H9 (cell line): ENCODE measurements around the gene SGSM2. TPM values are rescaled to one million over a fixed set of nuclear protein-coding genes. Genes with fewer than 3 reads are reported as not detected.

ENCODE experiments used
- DNase-seq: peaks from one replicate; pipeline ENCODE4 v3.0.0-alpha.2; 2017
- H2AFZ ChIP-seq: one replicate; pipeline ENCODE4 v1.6.1; 2013; ENCODE audit warnings: mild to moderate bottlenecking, low read length, control low read depth, moderate library complexity
- H2AK5ac ChIP-seq: 2 replicates; pipeline ENCODE4 v1.6.1; 2013; ENCODE audit warnings: low read length, control low read depth, mixed read lengths; ENCODE audit not compliant: insufficient read length
- H2BK120ac ChIP-seq: one replicate; pipeline ENCODE4 v1.6.1; 2013; ENCODE audit warnings: low read depth, mild to moderate bottlenecking, low read length, control low read depth, inconsistent platforms; ENCODE audit not compliant: poor library complexity, severe bottlenecking
- H2BK12ac ChIP-seq: 2 replicates; pipeline ENCODE4 v1.6.1; 2013; ENCODE audit warnings: low read length, control low read depth, mixed read lengths, low read depth; ENCODE audit not compliant: insufficient read length
- H2BK15ac ChIP-seq: 2 replicates; pipeline ENCODE4 v1.6.1; 2013; ENCODE audit warnings: low read depth, low read length, control low read depth
- H2BK20ac ChIP-seq: one replicate; pipeline ENCODE4 v1.6.1; 2013; ENCODE audit warnings: low read depth, mild to moderate bottlenecking, low read length, control low read depth, inconsistent platforms; ENCODE audit not compliant: poor library complexity, severe bottlenecking
- H2BK5ac ChIP-seq: 2 replicates; pipeline ENCODE4 v1.6.1; 2013; ENCODE audit warnings: low read length, control low read depth, mixed read lengths; ENCODE audit not compliant: insufficient read length
- H3K14ac ChIP-seq: 2 replicates; pipeline ENCODE4 v1.6.1; 2013; ENCODE audit warnings: low read length, control low read depth; ENCODE audit not compliant: insufficient read depth
- H3K18ac ChIP-seq: 2 replicates; pipeline ENCODE4 v1.6.1; 2013; ENCODE audit warnings: low read depth, mild to moderate bottlenecking, mixed read lengths, low read length, control low read depth; ENCODE audit not compliant: insufficient read length
- H3K23ac ChIP-seq: 2 replicates; pipeline ENCODE4 v1.6.1; 2013; ENCODE audit warnings: low read length, control low read depth, mixed read lengths, low read depth; ENCODE audit not compliant: insufficient read length
- H3K23me2 ChIP-seq: 2 replicates; pipeline ENCODE4 v1.6.1; 2013; ENCODE audit warnings: low read depth, mild to moderate bottlenecking, mixed read lengths, low read length, control low read depth; ENCODE audit not compliant: insufficient read length, poor library complexity, severe bottlenecking
- H3K27ac ChIP-seq: 2 replicates; pipeline ENCODE4 v1.5.1; 2013; ENCODE audit warnings: low read length, control low read depth, mixed read lengths, low read depth; ENCODE audit not compliant: insufficient read length
- H3K27me3 ChIP-seq: 2 replicates; pipeline ENCODE4 v1.6.1; 2013; ENCODE audit warnings: low read length, control low read depth, inconsistent platforms; ENCODE audit not compliant: insufficient read depth
- H3K4ac ChIP-seq: 2 replicates; pipeline ENCODE4 v1.6.1; 2013; ENCODE audit warnings: low read depth, mild to moderate bottlenecking, control low read depth, inconsistent platforms, low read length, moderate library complexity
- H3K4me1 ChIP-seq: 2 replicates; pipeline ENCODE4 v1.6.1; 2013; ENCODE audit warnings: low read length, control low read depth, inconsistent platforms; ENCODE audit not compliant: insufficient read depth
- H3K4me2 ChIP-seq: 2 replicates; pipeline ENCODE4 v1.6.1; 2013; ENCODE audit warnings: low read length, control low read depth, mixed read lengths; ENCODE audit not compliant: insufficient read length, insufficient read depth
- H3K56ac ChIP-seq: 2 replicates; pipeline ENCODE4 v1.6.1; 2013; ENCODE audit warnings: low read depth, mild to moderate bottlenecking, mixed read lengths, low read length, control low read depth; ENCODE audit not compliant: insufficient read length
- H3K79me1 ChIP-seq: 2 replicates; pipeline ENCODE4 v1.6.1; 2013; ENCODE audit warnings: low read depth, mild to moderate bottlenecking, moderate library complexity, low read length, control low read depth, inconsistent platforms; ENCODE audit not compliant: insufficient read depth, poor library complexity, severe bottlenecking
- H3K79me2 ChIP-seq: 2 replicates; pipeline ENCODE4 v1.6.1; 2013; ENCODE audit warnings: low read length, control low read depth, inconsistent platforms; ENCODE audit not compliant: insufficient read depth
- H3K9ac ChIP-seq: 2 replicates; pipeline ENCODE4 v1.6.1; 2013; ENCODE audit warnings: low read length, control low read depth, mixed read lengths; ENCODE audit not compliant: insufficient read length; ENCODE audit errors: extremely low read depth
- H3K9me3 ChIP-seq: one replicate; pipeline ENCODE4 v1.6.1; 2013; ENCODE audit warnings: low read depth, low read length, inconsistent platforms; ENCODE audit not compliant: control insufficient read depth
- H3T11ph ChIP-seq: one replicate; pipeline ENCODE4 v1.6.1; 2013; ENCODE audit warnings: mild to moderate bottlenecking, low read length, control low read depth, inconsistent platforms
- H4K20me1 ChIP-seq: one replicate; pipeline ENCODE4 v1.6.1; 2013; ENCODE audit not compliant: control insufficient read depth, insufficient read length, insufficient read depth
- H4K5ac ChIP-seq: 2 replicates; pipeline ENCODE4 v1.6.1; 2013; ENCODE audit warnings: low read depth, mild to moderate bottlenecking, mixed read lengths, low read length, control low read depth; ENCODE audit not compliant: insufficient read length
- H4K8ac ChIP-seq: replicated peaks from 2 replicates; pipeline ENCODE4 v1.6.1; 2013; ENCODE audit warnings: low read length, control low read depth, mixed read lengths, low read depth; ENCODE audit not compliant: insufficient read length
- H4K91ac ChIP-seq: 2 replicates; pipeline ENCODE4 v1.6.1; 2013; ENCODE audit warnings: low read depth, mild to moderate bottlenecking, moderate library complexity, mixed read lengths, low read length, control low read depth; ENCODE audit not compliant: insufficient read length
- H3K27ac Mint-ChIP-seq, 3 experiments: 2 replicates in 2 of 3; 3 replicates in 1 of 3; pipeline ENCODE4 v1.8.0; 2020 to 2021; ENCODE audit warnings: mixed read lengths in 3 of 3, mild to moderate bottlenecking in 1 of 3, moderate library complexity in 1 of 3
- H3K27me3 Mint-ChIP-seq: 2 replicates; pipeline ENCODE4 v1.8.0; 2021; ENCODE audit warnings: low read depth, mild to moderate bottlenecking, moderate library complexity, mixed read lengths
- H3K36me3 Mint-ChIP-seq, 3 experiments: 2 replicates in 2 of 3; 3 replicates in 1 of 3; pipeline ENCODE4 v1.8.0; 2020 to 2021; ENCODE audit warnings: low read depth in 3 of 3, mixed read lengths in 3 of 3; ENCODE audit not compliant: insufficient read depth in 1 of 3
- H3K4me1 Mint-ChIP-seq, 2 experiments: 2 replicates each; pipeline ENCODE4 v1.8.0; 2020; ENCODE audit warnings: mixed read lengths in 2 of 2
- H3K4me3 Mint-ChIP-seq, 2 experiments: 2 replicates in 1 of 2; 3 replicates in 1 of 2; pipeline ENCODE4 v1.8.0; 2020 to 2021; ENCODE audit warnings: mild to moderate bottlenecking in 2 of 2, mixed read lengths in 2 of 2, moderate library complexity in 1 of 2
- H3K9me3 Mint-ChIP-seq, 2 experiments: 2 replicates in 1 of 2; 3 replicates in 1 of 2; pipeline ENCODE4 v1.8.0; 2020; ENCODE audit warnings: mild to moderate bottlenecking in 2 of 2, mixed read lengths in 2 of 2, moderate library complexity in 1 of 2
- WGBS: extraction: QIAGEN DNeasy Blood & Tissue Kit; methylation state at CpG from one replicate; pipeline ENCODE4 v1.1.7; 2013; ENCODE audit warnings: missing lambda C conversion rate, low lambda C conversion rate, mixed read lengths; ENCODE audit not compliant: insufficient read length; ENCODE audit errors: extremely low coverage; 5-methylcytosine and 5-hydroxymethylcytosine counted together
- total RNA-seq: library from RNA; stranded (reverse); gene quantifications from 2 replicates; pipeline ENCODE4 v1.2.1, GENCODE V29; 2021
- TF ChIP-seq, protein P1 (sequence below): fragments of 200-600 bp; sonication (generic); conservative IDR thresholded peaks from 3 replicates; pipeline ENCODE4 v1.8.0; 2021; ENCODE audit warnings: antibody characterized with exemption, mild to moderate bottlenecking

Gene SGSM2
- total RNA-seq, 1 experiment from 2014 or later, result 45.6 TPM

DNA sequence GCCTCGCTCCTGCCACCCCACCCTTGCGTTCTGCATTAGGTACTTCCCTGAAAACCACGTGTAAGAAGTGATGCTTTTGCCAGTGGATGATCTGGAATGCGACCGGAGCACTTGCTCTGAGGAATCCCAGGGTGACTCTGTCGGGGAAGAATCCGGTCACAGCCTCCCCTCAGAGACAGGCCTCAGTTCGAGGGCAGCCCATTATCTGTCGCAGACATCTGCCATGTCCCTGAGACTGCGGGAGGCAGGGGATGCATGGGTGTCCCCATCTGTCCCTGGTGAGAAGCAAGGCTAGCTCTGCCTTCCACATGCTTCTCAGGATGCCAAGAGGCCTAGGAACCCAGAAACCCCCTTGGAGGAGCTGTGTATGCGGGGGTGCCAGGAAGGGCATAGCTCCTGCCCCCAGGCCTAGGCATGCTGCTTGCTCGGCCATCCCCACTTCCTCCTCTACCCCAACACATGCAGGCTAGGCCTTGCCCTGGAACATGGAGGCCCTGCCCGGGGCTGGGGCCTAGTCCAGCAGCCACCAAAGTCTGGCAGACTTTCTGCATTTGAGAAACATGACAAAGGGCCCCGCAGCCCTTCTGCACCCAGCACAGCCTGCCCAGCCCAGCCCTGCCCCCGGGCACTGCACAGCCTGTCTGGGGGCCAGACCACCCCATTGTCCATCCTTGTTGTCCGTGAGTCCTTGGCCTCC lies 43.1 kb downstream of the SGSM2 start:
- Histone ChIP-seq H2BK5ac (no peak overlapping the region), H3K14ac (no peak overlapping the region), H3K27me3 (no peaks in the 10 kb centered on the region), H3K79me2 (no peaks in the 10 kb centered on the region), H3K23ac (no peak overlapping the region), H3K4me2 (no peak overlapping the region), H4K5ac (no peak overlapping the region), H3K56ac (no peak overlapping the region), H3K4me1 (no peaks in the 10 kb centered on the region; the same call in 1 of the 2 replicates), H3K18ac (no peak overlapping the region), H3K23me2 (no peaks in the 10 kb centered on the region), H2BK15ac (no peak overlapping the region), H3K27ac (no peak overlapping the region), H4K20me1 (no peaks in the 10 kb centered on the region), H2AK5ac (no peak overlapping the region), H2AFZ (no peak overlapping the region), H4K8ac (no peak overlapping the region), H3K79me1 (no peaks in the 10 kb centered on the region), H3K9me3 (no peaks in the 10 kb centered on the region), H3T11ph (no peak overlapping the region), H2BK20ac (no peak overlapping the region), H3K4ac (no peak overlapping the region), H4K91ac (no peak overlapping the region), H2BK120ac (no peak overlapping the region), H2BK12ac (no peak overlapping the region), H3K9ac (no peak overlapping the region)
- Mint-ChIP-seq H3K4me1 (peaks cover 10 to 22% of the 10 kb centered on the region in 2 experiments), H3K4me3 (no peak overlapping the region), H3K27me3 (no peaks in the 10 kb centered on the region), H3K36me3 (peaks cover 3 to 27% (median 18%) of the 10 kb centered on the region in 3 experiments; a peak in 6 of 7 replicates), H3K27ac (peak overlapping the region in 1 of 3 experiments; percentile 44; a peak in 1 of 7 replicates), H3K9me3 (no peaks in the 10 kb centered on the region)
- DNase-seq, result no peak
- TF ChIP-seq, protein P1, sequence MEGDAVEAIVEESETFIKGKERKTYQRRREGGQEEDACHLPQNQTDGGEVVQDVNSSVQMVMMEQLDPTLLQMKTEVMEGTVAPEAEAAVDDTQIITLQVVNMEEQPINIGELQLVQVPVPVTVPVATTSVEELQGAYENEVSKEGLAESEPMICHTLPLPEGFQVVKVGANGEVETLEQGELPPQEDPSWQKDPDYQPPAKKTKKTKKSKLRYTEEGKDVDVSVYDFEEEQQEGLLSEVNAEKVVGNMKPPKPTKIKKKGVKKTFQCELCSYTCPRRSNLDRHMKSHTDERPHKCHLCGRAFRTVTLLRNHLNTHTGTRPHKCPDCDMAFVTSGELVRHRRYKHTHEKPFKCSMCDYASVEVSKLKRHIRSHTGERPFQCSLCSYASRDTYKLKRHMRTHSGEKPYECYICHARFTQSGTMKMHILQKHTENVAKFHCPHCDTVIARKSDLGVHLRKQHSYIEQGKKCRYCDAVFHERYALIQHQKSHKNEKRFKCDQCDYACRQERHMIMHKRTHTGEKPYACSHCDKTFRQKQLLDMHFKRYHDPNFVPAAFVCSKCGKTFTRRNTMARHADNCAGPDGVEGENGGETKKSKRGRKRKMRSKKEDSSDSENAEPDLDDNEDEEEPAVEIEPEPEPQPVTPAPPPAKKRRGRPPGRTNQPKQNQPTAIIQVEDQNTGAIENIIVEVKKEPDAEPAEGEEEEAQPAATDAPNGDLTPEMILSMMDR, result no peak
- WGBS, result no CpG with 5 or more reads among the region's 16 CpGs
